H1 (cell line): ENCODE results near the gene PEX6. TPM values are rescaled to one million over a fixed set of nuclear protein-coding genes. Genes with fewer than 3 reads are reported as not detected.
A peak's percentile ranks its signal among the peaks of the same experiment; 100 is the strongest.

ENCODE experiments used
- CTCF ChIA-PET: fragments of 300-600 bp; sonication (Branson Sonifier 250); formaldehyde crosslinking; loops from one replicate; lab custom pipeline; 2021; ENCODE audit not compliant: partially characterized antibody; lab: Charles Lee
- POLR2A ChIA-PET: fragments of 300-600 bp; sonication (Branson Sonifier 250); formaldehyde crosslinking; loops from one replicate; lab custom pipeline; 2021; ENCODE audit warnings: inconsistent platforms; ENCODE audit not compliant: partially characterized antibody; lab: Charles Lee
- DNase-seq, 2 experiments: peaks; one replicate each; pipeline versions ENCODE4 v3.0.0 to v3.0.0-alpha.2; 2010 to 2022; ENCODE audit warnings: low spot score in 2 of 2, low read depth in 1 of 2, mixed read lengths in 1 of 2
- FAIRE-seq: peaks from 2 replicates; lab custom pipeline; 2011; peaks lifted over from hg19 to GRCh38; lab: Jason Lieb, UNC
- H2AFZ ChIP-seq: 2 replicates; pipeline ENCODE4 v1.8.1; 2012; ENCODE audit warnings: low read length, inconsistent platforms
- H2AK5ac ChIP-seq: 2 replicates; pipeline ENCODE4 v1.6.1; 2013; ENCODE audit warnings: low read depth, low read length
- H2BK120ac ChIP-seq: replicated peaks from 2 replicates; pipeline ENCODE3; 2013; ENCODE audit warnings: low read depth, low read length, inconsistent platforms
- H2BK12ac ChIP-seq: 2 replicates; pipeline ENCODE4 v1.6.1; 2013; ENCODE audit warnings: low read depth, low read length
- H2BK15ac ChIP-seq: 2 replicates; pipeline ENCODE4 v1.6.1; 2013; ENCODE audit warnings: low read length
- H2BK20ac ChIP-seq: 2 replicates; pipeline ENCODE4 v1.6.1; 2013; ENCODE audit warnings: low read length
- H2BK5ac ChIP-seq: 2 replicates; pipeline ENCODE4 v1.6.1; 2013; ENCODE audit warnings: low read depth, low read length
- H3K14ac ChIP-seq: 2 replicates; pipeline ENCODE4 v1.6.1; 2013; ENCODE audit warnings: inconsistent platforms; ENCODE audit not compliant: insufficient read length
- H3K18ac ChIP-seq: 2 replicates; pipeline ENCODE4 v1.6.1; 2013; ENCODE audit warnings: low read length; ENCODE audit errors: extremely low read depth
- H3K23ac ChIP-seq: 2 replicates; pipeline ENCODE4 v1.6.1; 2013; ENCODE audit warnings: inconsistent platforms; ENCODE audit not compliant: insufficient read length
- H3K23me2 ChIP-seq: 2 replicates; pipeline ENCODE4 v1.6.1; 2013; ENCODE audit warnings: low read depth, low read length
- H3K27ac ChIP-seq: 2 replicates; pipeline ENCODE4 v1.6.1; 2011; ENCODE audit warnings: low read depth, low read length, inconsistent platforms
- H3K27me3 ChIP-seq, 4 experiments: replicated peaks in 1 of 4; 1 replicate in 1 of 4; 2 replicates in 3 of 4; pipeline versions ENCODE4 v1.6.1 to v1.8.1; 2011 to 2013; ENCODE audit warnings: low read length in 3 of 4, mild to moderate bottlenecking in 3 of 4, inconsistent platforms in 2 of 4, mixed read lengths in 2 of 4, moderate library complexity in 1 of 4; ENCODE audit not compliant: control insufficient read depth in 3 of 4, insufficient read depth in 3 of 4; ENCODE audit errors: extremely low read depth in 1 of 4
- H3K36me3 ChIP-seq, 4 experiments: 2 replicates each; pipeline versions ENCODE4 v1.6.1 to v1.8.1; 2011 to 2013; ENCODE audit warnings: mild to moderate bottlenecking in 4 of 4, low read length in 3 of 4, moderate library complexity in 2 of 4, control low read depth in 1 of 4, inconsistent platforms in 1 of 4; ENCODE audit not compliant: insufficient read depth in 4 of 4, control insufficient read depth in 2 of 4
- H3K4ac ChIP-seq: replicated peaks from 2 replicates; pipeline ENCODE3; 2013; ENCODE audit warnings: low read length, low read depth, mixed read lengths, inconsistent platforms; ENCODE audit not compliant: insufficient read length
- H3K4me1 ChIP-seq, 4 experiments: replicated peaks in 1 of 4; 1 replicate in 1 of 4; 2 replicates in 3 of 4; pipeline versions ENCODE4 v1.6.1 to v1.8.1; 2011 to 2013; ENCODE audit warnings: low read length in 3 of 4, inconsistent platforms in 2 of 4, mixed read lengths in 1 of 4; ENCODE audit not compliant: insufficient read depth in 4 of 4, control insufficient read depth in 3 of 4
- H3K4me2 ChIP-seq, 2 experiments: 2 replicates each; pipeline versions ENCODE4 v1.6.1 to v1.8.1; 2011 to 2013; ENCODE audit warnings: low read depth in 2 of 2, low read length in 2 of 2, control low read depth in 1 of 2, inconsistent platforms in 1 of 2, mild to moderate bottlenecking in 1 of 2; ENCODE audit not compliant: insufficient read depth in 1 of 2
- H3K4me3 ChIP-seq, 4 experiments: fragments of 200-600, 300-600 bp in 1 of 4; sonication (generic), shearing (Covaris generic), sonication (Bioruptor Twin) in 1 of 4; 2 replicates each; pipeline versions ENCODE4 v1.5.1 to v1.8.1; 2011 to 2016; ENCODE audit warnings: low read length in 4 of 4, low read depth in 3 of 4, control low read depth in 2 of 4, inconsistent platforms in 2 of 4, mild to moderate bottlenecking in 2 of 4, mixed read lengths in 1 of 4, moderate library complexity in 1 of 4; ENCODE audit not compliant: insufficient read depth in 2 of 4; ENCODE audit errors: extremely low read depth in 1 of 4
- H3K56ac ChIP-seq: replicated peaks from 2 replicates; pipeline ENCODE3; 2013; ENCODE audit warnings: low read depth, mild to moderate bottlenecking, mixed read lengths, low read length, inconsistent platforms; ENCODE audit not compliant: insufficient read length
- H3K79me1 ChIP-seq: 2 replicates; pipeline ENCODE4 v1.6.1; 2013; ENCODE audit warnings: low read depth, low read length, control low read depth
- H3K79me2 ChIP-seq, 2 experiments: 2 replicates each; pipeline versions ENCODE4 v1.6.1 to v1.8.1; 2012 to 2013; ENCODE audit warnings: low read length in 2 of 2, mild to moderate bottlenecking in 2 of 2, inconsistent platforms in 1 of 2; ENCODE audit not compliant: insufficient read depth in 2 of 2, control insufficient read depth in 1 of 2
- H3K9ac ChIP-seq, 4 experiments: replicated peaks in 1 of 4; 1 replicate in 1 of 4; 2 replicates in 3 of 4; pipeline versions ENCODE4 v1.6.1 to v1.8.1; 2011 to 2013; ENCODE audit warnings: low read depth in 3 of 4, low read length in 3 of 4, control low read depth in 2 of 4, mild to moderate bottlenecking in 2 of 4, moderate library complexity in 2 of 4, inconsistent platforms in 1 of 4; ENCODE audit errors: extremely low read depth in 1 of 4
- H3K9me3 ChIP-seq, 2 experiments: 2 replicates each; pipeline versions ENCODE4 v1.6.1 to v1.8.1; 2012 to 2013; ENCODE audit warnings: mild to moderate bottlenecking in 2 of 2, moderate library complexity in 2 of 2, control low read depth in 1 of 2, inconsistent platforms in 1 of 2, low read depth in 1 of 2, low read length in 1 of 2, mixed read lengths in 1 of 2; ENCODE audit not compliant: insufficient read depth in 2 of 2
- H4K20me1 ChIP-seq, 2 experiments: replicated peaks in 1 of 2; 2 replicates each; pipeline versions ENCODE3 to v1.8.1; 2011 to 2013; ENCODE audit warnings: inconsistent platforms in 2 of 2, low read length in 2 of 2, mild to moderate bottlenecking in 1 of 2; ENCODE audit not compliant: insufficient read depth in 2 of 2, control insufficient read depth in 1 of 2
- H4K5ac ChIP-seq: 2 replicates; pipeline ENCODE4 v1.6.1; 2013; ENCODE audit warnings: low read length, low read depth, mixed read lengths, inconsistent platforms; ENCODE audit not compliant: insufficient read length
- H4K8ac ChIP-seq: 2 replicates; pipeline ENCODE4 v1.8.0; 2013; ENCODE audit warnings: mild to moderate bottlenecking, moderate library complexity, low read length, inconsistent platforms; ENCODE audit not compliant: insufficient read depth; ENCODE audit errors: extremely low read depth
- H4K91ac ChIP-seq: replicated peaks from 2 replicates; pipeline ENCODE3; 2013; ENCODE audit warnings: low read length, mixed read lengths, inconsistent platforms; ENCODE audit not compliant: insufficient read length
- ATF2 ChIP-seq: IDR thresholded peaks from 2 replicates; pipeline ENCODE4 v1.6.1; 2012; ENCODE audit warnings: low read length, inconsistent platforms
- BCL11A ChIP-seq, 2 experiments: IDR thresholded peaks; one replicate each; pipeline ENCODE4 v1.6.1; 2011; ENCODE audit warnings: low read depth in 2 of 2, low read length in 2 of 2, mild to moderate bottlenecking in 2 of 2
- BRCA1 ChIP-seq: IDR thresholded peaks from 2 replicates; pipeline ENCODE4 v1.6.1; 2012; ENCODE audit warnings: low read depth, low read length, improper control_type of control experiment
- GTF2F1 ChIP-seq: IDR thresholded peaks from 2 replicates; pipeline ENCODE4 v1.6.1; 2012; ENCODE audit warnings: low read depth, low read length, improper control_type of control experiment, borderline replicate concordance
- JUN ChIP-seq: IDR thresholded peaks from 2 replicates; pipeline ENCODE4 v1.6.1; 2011; ENCODE audit warnings: low read depth, mild to moderate bottlenecking, improper control_type of control experiment, low read length
- KDM5A ChIP-seq: fragments of 200-600 bp; IDR thresholded peaks from 2 replicates; pipeline ENCODE4 v1.7.1; 2012; ENCODE audit warnings: mild to moderate bottlenecking, low read length, inconsistent platforms, mixed read lengths
- MAFK ChIP-seq: IDR thresholded peaks from 2 replicates; pipeline ENCODE4 v1.6.1; 2012; ENCODE audit warnings: low read depth, mild to moderate bottlenecking, improper control_type of control experiment, low read length
- NRF1 ChIP-seq: IDR thresholded peaks from 2 replicates; pipeline ENCODE4 v1.6.1; 2011; ENCODE audit warnings: mild to moderate bottlenecking, low read depth, low read length, improper control_type of control experiment
- SIN3A ChIP-seq, 2 experiments: IDR thresholded peaks in 1 of 2; conservative IDR thresholded peaks in 1 of 2; 2 replicates each; pipeline ENCODE4 v1.6.1; 2011 to 2012; ENCODE audit warnings: low read length in 2 of 2, improper control_type of control experiment in 1 of 2, low read depth in 1 of 2, mild to moderate bottlenecking in 1 of 2
- SIRT6 ChIP-seq: IDR thresholded peaks from one replicate; pipeline ENCODE4 v1.7.1; 2012; ENCODE audit warnings: low read length, inconsistent platforms
- WGBS, 2 experiments: shearing (Covaris generic) in 1 of 2; methylation state at CpG; one replicate each; pipeline versions ENCODE4 v1.1.6 to v1.1.7; 2013 to 2015; ENCODE audit warnings: low lambda C conversion rate in 2 of 2, mixed read lengths in 2 of 2, inconsistent platforms in 1 of 2, low coverage in 1 of 2, missing lambda C conversion rate in 1 of 2; ENCODE audit not compliant: insufficient replicate concordance in 2 of 2, insufficient coverage in 1 of 2, insufficient read length in 1 of 2; ENCODE audit errors: extremely low coverage in 1 of 2, missing lambda C conversion rate in 1 of 2; 5-methylcytosine and 5-hydroxymethylcytosine counted together
- polyA plus RNA-seq, 7 experiments: library from polyadenylated mRNA; depleted of rRNA in 3 of 7; stranded (reverse) in 5 of 7; unstranded in 2 of 7; fragments of >200 nt in 5 of 7; fragments of 200-250 nt in 2 of 7; gene quantifications; 1 replicate in 5 of 7; 2 replicates in 1 of 7; 4 replicates in 1 of 7; pipeline versions ENCODE4 v1.2.1 to v1.2.3, GENCODE V29; 2011 to 2013; ENCODE audit warnings: missing spikeins in 2 of 7, mixed read lengths in 2 of 7
- total RNA-seq: library from RNA; stranded (reverse); fragmentation: NEBNext Ultra II Directional; extraction: Animal tissue kit (Norgen Biotek cat#: 25700); gene quantifications from 2 replicates; pipeline ENCODE4 v1.2.1, GENCODE V29; 2021

PEX6 gene
- total and polyA plus RNA-seq, 2 of the 8 experiments (the other 6 are each of a cell fraction or from before 2014, with no cell fraction given), result 6.4 to 12.5 TPM

GRCh38 chr6:42970871-42971612, 7.9 kb downstream of the PEX6 start:
- Histone ChIP-seq H3K9ac (no peak overlapping the region), H3K4me1 (peaks cover 0 to 3% (median 0%) of the 10 kb centered on the region in 4 experiments; a peak in 2 of 7 replicates), H4K5ac (no peak overlapping the region), H2AFZ (no peak overlapping the region), H3K18ac (no peak overlapping the region), H3K79me1 (no peaks in the 10 kb centered on the region; the same call in none of the 2 replicates), H3K9me3 (no peaks in the 10 kb centered on the region), H3K79me2 (no peaks in the 10 kb centered on the region), H3K56ac (no peak overlapping the region), H4K91ac (no peak overlapping the region), H3K4me2 (no peak overlapping the region), H3K23ac (no peak overlapping the region), H2BK120ac (no peak overlapping the region), H2AK5ac (no peak overlapping the region), H3K27me3 (no peaks in the 10 kb centered on the region), H3K27ac (0 out of 2 replicates have a peak overlapping the region, but pooled peaks have one; percentile 19), H4K8ac (no peak overlapping the region), H2BK20ac (no peak overlapping the region), H2BK15ac (no peak overlapping the region), H3K36me3 (no peaks in the 10 kb centered on the region; a peak in 1 of 8 replicates), H2BK12ac (0 out of 2 replicates have a peak overlapping the region, but pooled peaks have one; percentile 11), H3K23me2 (no peaks in the 10 kb centered on the region), H4K20me1 (peaks cover 0 to 2% of the 10 kb centered on the region in 2 experiments), H3K4ac (no peak overlapping the region), H3K4me3 (no peak overlapping the region), H3K14ac (no peak overlapping the region), H2BK5ac (peak overlapping the region; percentile 35; the same call in 1 of the 2 replicates)
- 85% methylated on average over 4 of the region's 4 CpGs; no CpG with 5 or more reads in 1 of the 2 experiments for WGBS, 2 experiments
- ChIA-PET POLR2A (interaction anchor here (0.6 to 5.9 kb wide), 4 partner anchors 8 to 83 kb away, joined by 3 to 29 read pairs (median 7); partner anchors contain the start of genes CUL7, PEX6 and PPP2R5D), CTCF (interaction anchor here (0.5 to 4.2 kb wide), 11 partner anchors 8 to 1123 kb away, joined by 3 to 11 read pairs (median 4); partner anchors contain the start of genes KLHDC3, MEA1 and PEX6)
- FAIRE-seq (no peak), DNase-seq (no peak)
- TF ChIP-seq KDM5A (no peak), MAFK (no peak; the same call in 1 of the 2 replicates), SIRT6 (no peak), NRF1 (no peak), SIN3A (conservative IDR thresholded peaks at IDR 0.05 in 1 of 2, IDR thresholded peaks at IDR 0.05 in 1 of 2; ENCODE audit: low read depth in 1 of 2, low read length in 2 of 2) (no peak), BCL11A (IDR thresholded peaks at IDR 0.05; ENCODE audit: low read depth in 2 of 2, low read length in 2 of 2) (no peak), GTF2F1 (no peak), ATF2 (no peak), BRCA1 (no peak), JUN (no peak)
